HL-60 (cell line): ENCODE results near the gene GRIFIN.

Experiments
- CTCF ChIP-seq: IDR thresholded peaks from one replicate; pipeline ENCODE4 v1.5.1; 2011; ENCODE audit warnings: low read length, control low read depth, inconsistent platforms; ENCODE audit not compliant: insufficient read depth
- GABPA ChIP-seq: IDR thresholded peaks from 2 replicates; pipeline ENCODE4 v1.6.1; 2012; ENCODE audit warnings: low read depth
- POLR2AphosphoS5 ChIP-seq: IDR thresholded peaks from 2 replicates; pipeline ENCODE4 v1.6.1; 2012; ENCODE audit warnings: low read depth
- REST ChIP-seq: IDR thresholded peaks from 2 replicates; pipeline ENCODE4 v1.6.1; 2012; ENCODE audit warnings: low read depth; ENCODE audit not compliant: insufficient replicate concordance
- SPI1 ChIP-seq: IDR thresholded peaks from 2 replicates; pipeline ENCODE4 v1.6.1; 2012; ENCODE audit warnings: low read depth, mild to moderate bottlenecking, borderline replicate concordance

GRCh38 chr7:2511769-2512168 is 35.6 kb upstream of the GRIFIN start:
- no peak for TF ChIP-seq CTCF
- no peak for TF ChIP-seq POLR2AphosphoS5
- no peak for TF ChIP-seq GABPA
- no peak for TF ChIP-seq SPI1
- no peak for TF ChIP-seq REST
